OCI-LY7 (cell line): Measurements from ENCODE around the gene ATAD3A.

Experiments used
- CTCF ChIP-seq: fragments of 200-600 bp; sonication (generic); conservative IDR thresholded peaks from 2 replicates; pipeline ENCODE4 v1.5.1; 2014; ENCODE audit warnings: mild to moderate bottlenecking, antibody characterized with exemption, low read length, moderate library complexity, mixed read lengths
- EZH2phosphoT487 ChIP-seq: fragments of 200-600 bp; sonication (generic); IDR thresholded peaks from 2 replicates; pipeline ENCODE4 v1.6.1; 2018; ENCODE audit warnings: low read depth, borderline replicate concordance, mild to moderate bottlenecking, mixed run types, antibody characterized with exemption, low read length, moderate library complexity, mixed read lengths

GRCh38 chr1:1529936-1530335 lies 18.0 kb downstream of the ATAD3A start:
- no peak for TF ChIP-seq CTCF
- no peak for TF ChIP-seq EZH2phosphoT487
